Measurements from ENCODE around the gene ZNF85. TPM values are rescaled to one million over a fixed set of nuclear protein-coding genes. Genes with fewer than 3 reads are reported as not detected.
"Not testable (repeated sequence)": the region's sequence is repeated elsewhere in the genome, so short reads cannot be mapped to it uniquely, and the experiment has no call there.

Gene ZNF85
- 10.0 and 11.1 TPM in 2 replicates for total RNA-seq

GRCh38 chr19:20923077-20923871 is at the start of gene ZNF85:
TSS of gene ZNF85 (plus strand) at chr19:20923251. CDS start at chr19:20923401, 150 bp downstream.
- intact Hi-C loops (cut with micrococcal nuclease), result loop anchor here (1.0 to 5.0 kb wide), 9 partner anchors 76 to 914 kb away; partner anchors contain the start of genes ZNF100, ZNF429, ZNF43 and ZNF430
- peaks cover 13% of the 10 kb centered on the region for H3K36me3 Mint-ChIP-seq (ENCODE audit: low read depth)
- H3K27ac Mint-ChIP-seq, result peak within 1 kb of the TSS; percentile 92
- no peaks in the 10 kb centered on the region for H3K4me1 Mint-ChIP-seq (ENCODE audit: low read depth)
- peak within 1 kb of the TSS; percentile 94 for H3K4me3 Mint-ChIP-seq
- H3K9me3 Mint-ChIP-seq, result peaks cover 30% of the 10 kb centered on the region
- DNase-seq (ENCODE audit: low spot score), result peak; percentile 85
- no peaks in the 10 kb centered on the region for H3K27me3 Mint-ChIP-seq (ENCODE audit: insufficient read depth)

DNA sequence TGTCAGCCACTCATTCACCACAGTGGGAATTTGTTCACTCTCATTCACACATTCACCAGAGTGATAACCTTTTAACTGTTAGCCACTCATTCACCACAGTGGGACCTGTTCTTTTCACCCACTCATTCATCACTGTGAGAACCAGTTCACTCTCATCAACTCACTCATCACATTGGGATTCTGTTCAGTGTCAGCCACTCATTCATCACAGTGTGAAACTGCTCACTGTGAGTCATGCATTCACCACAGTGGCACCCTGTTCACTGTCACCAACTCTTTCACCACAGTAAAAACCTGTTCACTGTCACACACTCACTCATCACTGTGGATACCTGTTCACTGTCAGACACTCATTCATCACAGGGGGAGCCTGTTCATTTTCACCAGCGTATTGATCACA is 43.5 kb upstream of the ZNF85 start:
- no peak for DNase-seq (ENCODE audit: low spot score)
- no peak overlapping the region for H3K27ac Mint-ChIP-seq
- intact Hi-C loops (cut with micrococcal nuclease), result no loop called here

DNA sequence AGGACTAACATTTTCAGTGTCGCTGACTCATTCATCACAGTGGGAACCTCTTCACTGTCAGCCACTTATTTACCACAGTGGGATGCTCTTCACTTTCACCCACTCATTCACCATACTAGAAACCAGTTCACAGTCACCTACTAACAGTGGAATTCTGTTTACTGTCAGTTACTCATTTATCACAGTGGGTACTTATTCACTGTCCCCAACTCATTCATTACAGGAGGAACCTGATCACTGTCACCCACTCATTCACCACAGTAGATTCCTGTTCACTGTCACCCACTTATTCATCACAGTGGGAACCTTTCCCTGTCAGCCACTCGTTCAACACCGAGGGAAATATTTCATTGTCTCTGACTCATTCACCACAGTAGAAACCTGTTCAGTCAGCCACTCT is 10.1 kb upstream of the ZNF85 start:
- Mint-ChIP-seq H3K36me3 (ENCODE audit: low read depth) (peaks cover 18% of the 10 kb centered on the region), H3K4me3 (no peak overlapping the region), H3K27ac (no peak overlapping the region), H3K9me3 (peaks cover 92% of the 10 kb centered on the region), H3K27me3 (ENCODE audit: insufficient read depth) (no peaks in the 10 kb centered on the region), H3K4me1 (ENCODE audit: low read depth) (peaks cover 5% of the 10 kb centered on the region)
- no peak for DNase-seq (ENCODE audit: low spot score)
- intact Hi-C loops (cut with micrococcal nuclease), result no loop called here

More for the DNA sequence above, 43.5 kb upstream of the ZNF85 start:
- H3K36me3 Mint-ChIP-seq (ENCODE audit: low read depth), result peaks cover 2% of the 10 kb centered on the region
- H3K27me3 Mint-ChIP-seq (ENCODE audit: insufficient read depth), result no peaks in the 10 kb centered on the region
- no peak overlapping the region for H3K4me3 Mint-ChIP-seq
- H3K9me3 Mint-ChIP-seq, result peaks cover 98% of the 10 kb centered on the region
- no peaks in the 10 kb centered on the region for H3K4me1 Mint-ChIP-seq (ENCODE audit: low read depth)

- H3K36me3 Mint-ChIP-seq (ENCODE audit: low read depth), result peaks cover 18% of the 10 kb centered on the region
- H3K4me3 Mint-ChIP-seq, result no peak overlapping the region
- peaks cover 32% of the 10 kb centered on the region for H3K9me3 Mint-ChIP-seq
- no peaks in the 10 kb centered on the region for H3K27me3 Mint-ChIP-seq (ENCODE audit: insufficient read depth)
- no peaks in the 10 kb centered on the region for H3K4me1 Mint-ChIP-seq (ENCODE audit: low read depth)
- no peak overlapping the region for H3K27ac Mint-ChIP-seq
- intact Hi-C loops (cut with micrococcal nuclease), result no loop called here
- no peak for DNase-seq (ENCODE audit: low spot score)
These were observed 2.4 kb downstream of the ZNF85 start for GRCh38 chr19:20925481-20925880.

DNA sequence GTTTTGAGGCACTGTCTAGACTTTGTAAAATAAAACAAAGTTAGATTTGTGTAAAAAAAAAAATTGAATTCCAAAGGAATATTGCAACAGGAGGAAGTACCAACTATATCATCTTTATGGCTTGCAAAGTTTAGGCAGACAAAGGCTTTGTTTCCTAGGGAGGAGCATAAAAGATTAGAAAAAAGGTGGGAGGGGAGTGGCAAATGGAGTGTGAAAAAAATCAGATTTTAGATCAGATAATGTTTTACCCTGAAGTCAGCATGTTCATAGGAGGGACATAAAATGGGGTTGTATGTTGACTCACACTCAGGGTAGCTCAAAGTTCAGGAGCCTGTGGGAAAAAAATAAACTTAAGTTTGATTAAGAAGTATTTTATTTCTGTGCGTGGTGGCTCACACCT is 3.7 kb downstream of the ZNF85 start:
- Mint-ChIP-seq H3K36me3 (ENCODE audit: low read depth) (peaks cover 20% of the 10 kb centered on the region), H3K9me3 (peaks cover 34% of the 10 kb centered on the region), H3K4me1 (ENCODE audit: low read depth) (no peaks in the 10 kb centered on the region), H3K27ac (no peak overlapping the region), H3K4me3 (no peak overlapping the region), H3K27me3 (ENCODE audit: insufficient read depth) (no peaks in the 10 kb centered on the region)
- intact Hi-C loops (cut with micrococcal nuclease), result no loop called here
- DNase-seq (ENCODE audit: low spot score), result no peak

GRCh38 chr19:20928371-20928770 is 5.3 kb downstream of the ZNF85 start:
- H3K27ac Mint-ChIP-seq, result no peak overlapping the region
- peaks cover 18% of the 10 kb centered on the region for H3K36me3 Mint-ChIP-seq (ENCODE audit: low read depth)
- H3K4me1 Mint-ChIP-seq (ENCODE audit: low read depth), result no peaks in the 10 kb centered on the region
- no peak for DNase-seq (ENCODE audit: low spot score)
- intact Hi-C loops (cut with micrococcal nuclease), result no loop called here
- peaks cover 34% of the 10 kb centered on the region for H3K9me3 Mint-ChIP-seq
- H3K4me3 Mint-ChIP-seq, result no peak overlapping the region
- H3K27me3 Mint-ChIP-seq (ENCODE audit: insufficient read depth), result no peaks in the 10 kb centered on the region

DNA sequence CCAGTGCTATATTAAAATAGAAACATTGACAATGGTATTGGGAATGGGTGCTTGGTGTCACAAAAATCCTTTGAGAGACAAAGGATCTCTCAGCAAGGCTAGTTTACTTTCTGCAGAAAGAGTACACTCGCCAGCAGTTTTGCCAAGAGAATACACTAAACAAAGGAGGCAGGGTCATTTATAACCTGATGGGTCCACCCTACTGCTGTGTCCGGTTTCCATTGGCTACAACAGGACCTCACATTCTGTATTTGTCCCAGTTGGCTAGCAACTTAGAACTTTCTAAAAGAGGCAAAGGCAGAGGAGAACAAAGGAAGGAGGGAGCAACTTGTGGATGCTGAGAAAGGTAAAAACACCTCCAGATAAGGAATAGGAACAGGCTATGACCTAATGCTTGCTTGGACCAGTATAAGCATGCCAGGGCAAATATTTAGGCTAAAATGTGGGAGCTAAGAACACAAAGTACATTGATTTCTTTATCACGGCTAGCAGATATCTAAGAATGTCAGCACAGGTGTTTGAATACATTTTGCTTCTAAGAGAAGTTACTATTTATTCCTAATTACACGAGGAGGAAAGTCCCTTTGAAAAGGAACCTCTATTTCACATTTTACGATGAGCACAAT is 13.4 kb downstream of the ZNF85 start:
- H3K9me3 Mint-ChIP-seq, result peaks cover 24% of the 10 kb centered on the region
- H3K27me3 Mint-ChIP-seq (ENCODE audit: insufficient read depth); H3K4me1 Mint-ChIP-seq (ENCODE audit: low read depth); intact Hi-C loops (cut with micrococcal nuclease); DNase-seq (ENCODE audit: low spot score); H3K4me3 Mint-ChIP-seq; H3K27ac Mint-ChIP-seq: not testable (repeated sequence)
- peaks cover 38% of the 10 kb centered on the region for H3K36me3 Mint-ChIP-seq (ENCODE audit: low read depth)

- DNase-seq (ENCODE audit: low spot score); H3K4me3 Mint-ChIP-seq; H3K27me3 Mint-ChIP-seq (ENCODE audit: insufficient read depth); H3K4me1 Mint-ChIP-seq (ENCODE audit: low read depth); H3K27ac Mint-ChIP-seq; intact Hi-C loops (cut with micrococcal nuclease): not testable (repeated sequence)
- H3K9me3 Mint-ChIP-seq, result peaks cover 39% of the 10 kb centered on the region
- peaks cover 17% of the 10 kb centered on the region for H3K36me3 Mint-ChIP-seq (ENCODE audit: low read depth)
These were observed 29.6 kb downstream of the ZNF85 start for GRCh38 chr19:20952561-20953095.

GRCh38 chr19:20964798-20965197 is 41.7 kb downstream of the ZNF85 start:
- peaks cover 54% of the 10 kb centered on the region for H3K9me3 Mint-ChIP-seq
- no peak overlapping the region for H3K4me3 Mint-ChIP-seq
- H3K27me3 Mint-ChIP-seq (ENCODE audit: insufficient read depth), result no peaks in the 10 kb centered on the region
- H3K4me1 Mint-ChIP-seq (ENCODE audit: low read depth), result no peaks in the 10 kb centered on the region
- DNase-seq (ENCODE audit: low spot score), result no peak
- no peaks in the 10 kb centered on the region for H3K36me3 Mint-ChIP-seq (ENCODE audit: low read depth)
- H3K27ac Mint-ChIP-seq, result no peak overlapping the region
- intact Hi-C loops (cut with micrococcal nuclease), result no loop called here

DNA sequence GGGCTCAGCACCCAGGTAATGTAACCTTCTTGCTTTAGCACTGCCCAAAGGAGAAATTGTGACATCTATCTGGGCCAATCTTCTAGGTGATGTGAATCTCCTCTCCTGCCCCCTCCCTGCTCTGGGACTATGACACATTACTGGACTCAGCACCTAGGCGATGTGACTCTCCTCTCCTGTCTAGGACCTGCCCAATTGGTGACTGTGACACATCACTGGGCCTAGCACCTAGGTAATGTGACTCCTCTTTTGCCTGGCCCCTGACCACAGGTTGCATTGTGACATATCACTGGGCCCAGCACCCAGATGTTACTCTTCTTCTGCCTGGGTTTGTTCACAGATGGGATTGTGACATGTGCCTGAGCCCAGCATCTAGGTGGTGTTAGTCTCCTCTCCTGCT is 45.0 kb downstream of the ZNF85 start:
- H3K4me1 Mint-ChIP-seq (ENCODE audit: low read depth), result no peaks in the 10 kb centered on the region
- DNase-seq (ENCODE audit: low spot score), result no peak
- H3K27ac Mint-ChIP-seq, result no peak overlapping the region
- H3K27me3 Mint-ChIP-seq (ENCODE audit: insufficient read depth), result no peaks in the 10 kb centered on the region
- H3K4me3 Mint-ChIP-seq, result no peak overlapping the region
- intact Hi-C loops (cut with micrococcal nuclease), result no loop called here
- no peaks in the 10 kb centered on the region for H3K36me3 Mint-ChIP-seq (ENCODE audit: low read depth)
- peaks cover 55% of the 10 kb centered on the region for H3K9me3 Mint-ChIP-seq

DNA sequence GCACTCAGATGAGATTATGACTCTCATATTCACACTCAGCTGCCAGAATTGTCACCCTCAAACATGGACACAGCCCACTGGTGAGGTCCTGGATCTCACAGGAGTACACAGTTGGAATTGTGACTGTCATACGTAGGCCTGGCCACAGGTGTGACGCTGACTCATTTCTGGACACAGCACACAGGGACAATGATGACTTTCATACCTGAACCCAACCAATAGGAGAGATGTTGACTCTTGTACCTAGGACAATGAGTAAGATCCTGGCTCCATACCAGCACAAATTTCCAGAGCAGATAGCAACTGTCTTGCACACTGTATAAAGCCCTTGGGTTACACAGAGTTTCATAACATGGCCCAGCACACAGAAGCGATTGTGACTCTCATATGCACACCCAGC is 46.4 kb downstream of the ZNF85 start:
- intact Hi-C loops (cut with micrococcal nuclease), result no loop called here
- H3K36me3 Mint-ChIP-seq (ENCODE audit: low read depth), result no peaks in the 10 kb centered on the region

DNA sequence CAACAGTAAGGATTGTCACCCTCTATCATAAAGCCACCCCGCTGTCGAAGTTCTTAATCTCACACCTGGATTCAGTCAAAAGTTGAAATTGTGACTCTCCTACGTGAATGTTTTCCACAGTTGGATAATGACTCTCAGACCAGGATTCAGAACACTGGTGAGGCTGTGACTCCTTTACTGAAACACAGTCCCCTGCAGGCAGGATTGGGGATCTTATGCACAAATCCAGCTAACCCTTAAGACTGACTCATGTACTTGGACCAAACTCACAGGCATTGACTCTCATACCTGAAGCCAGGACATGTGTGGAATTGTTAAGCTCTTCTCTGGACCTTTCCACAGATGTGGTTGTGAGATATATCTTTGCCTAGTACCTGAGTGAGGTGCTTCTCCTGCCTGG is 46.8 kb downstream of the ZNF85 start:
- no peaks in the 10 kb centered on the region for H3K4me1 Mint-ChIP-seq (ENCODE audit: low read depth)
- no peaks in the 10 kb centered on the region for H3K27me3 Mint-ChIP-seq (ENCODE audit: insufficient read depth)
- no peak overlapping the region for H3K4me3 Mint-ChIP-seq
- no peak for DNase-seq (ENCODE audit: low spot score)
- intact Hi-C loops (cut with micrococcal nuclease), result no loop called here
- H3K36me3 Mint-ChIP-seq (ENCODE audit: low read depth), result no peaks in the 10 kb centered on the region
- no peak overlapping the region for H3K27ac Mint-ChIP-seq
- peaks cover 49% of the 10 kb centered on the region for H3K9me3 Mint-ChIP-seq

More for the DNA sequence above, 46.4 kb downstream of the ZNF85 start:
- Mint-ChIP-seq H3K27me3 (ENCODE audit: insufficient read depth) (no peaks in the 10 kb centered on the region), H3K4me1 (ENCODE audit: low read depth) (no peaks in the 10 kb centered on the region), H3K27ac (no peak overlapping the region), H3K9me3 (peaks cover 50% of the 10 kb centered on the region), H3K4me3 (no peak overlapping the region)
- DNase-seq (ENCODE audit: low spot score), result no peak

DNA sequence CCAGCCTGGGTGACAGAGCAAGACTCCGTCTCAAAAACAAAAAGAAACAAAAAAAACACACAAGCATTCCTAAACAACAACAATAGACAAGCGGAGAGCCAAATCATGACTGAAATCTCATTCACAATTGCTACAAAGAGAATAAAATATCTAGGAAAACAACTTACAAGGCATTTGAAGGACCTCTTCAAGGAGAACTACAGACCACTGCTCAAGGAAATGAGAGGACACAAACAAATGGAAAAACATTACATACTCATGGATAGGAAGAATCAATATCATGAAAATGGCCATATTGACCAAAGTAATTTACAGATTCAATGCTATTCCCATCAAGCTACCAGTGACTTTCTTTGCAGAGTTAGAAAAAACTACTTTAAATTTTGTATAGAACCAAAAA is 69.7 kb downstream of the ZNF85 start:
- DNase-seq (ENCODE audit: low spot score); H3K4me1 Mint-ChIP-seq (ENCODE audit: low read depth); intact Hi-C loops (cut with micrococcal nuclease); H3K4me3 Mint-ChIP-seq; H3K36me3 Mint-ChIP-seq (ENCODE audit: low read depth); H3K27ac Mint-ChIP-seq; H3K27me3 Mint-ChIP-seq (ENCODE audit: insufficient read depth): not testable (repeated sequence)
- H3K9me3 Mint-ChIP-seq, result peaks cover 52% of the 10 kb centered on the region

Measured in activated T-helper 1 cell treated with anti-CD3 and anti-CD28 coated beads, Interleukin-12 subunit alpha, Interleukin-12 subunit beta, Interleukin-2, Interleukin-4 antibody, amounts not matched to agents 30 ng/mL and 10 ng/mL and 1 ng/mL, durations not matched to agents 14 hours and 24 hours and 36 hours (primary cell).